Activated naive CD4-positive, alpha-beta T cell treated with anti-CD3 and anti-CD28 coated beads for 36 hours (primary cell): ENCODE results near the gene STK32C. TPM values are rescaled to one million over a fixed set of nuclear protein-coding genes. Genes with fewer than 3 reads are reported as not detected.

Experiments
- CTCF ChIA-PET: fragments of 350-600 bp; sonication (Branson Sonifier 250); formaldehyde crosslinking; loops from one replicate; lab custom pipeline; 2021; ENCODE audit warnings: antibody characterized with exemption; lab: Charles Lee
- DNase-seq: peaks from one replicate; pipeline ENCODE4 v3.0.0-alpha.2; 2020
- H3K27ac Mint-ChIP-seq: one replicate; pipeline ENCODE4 v1.8.0; 2021; ENCODE audit warnings: mild to moderate bottlenecking, mixed read lengths
- H3K27me3 Mint-ChIP-seq: one replicate; pipeline ENCODE4 v1.8.0; 2021; ENCODE audit warnings: low read depth, mixed read lengths
- H3K36me3 Mint-ChIP-seq: one replicate; pipeline ENCODE4 v1.8.0; 2021; ENCODE audit warnings: low read depth, mixed read lengths
- H3K4me1 Mint-ChIP-seq: one replicate; pipeline ENCODE4 v1.8.0; 2021; ENCODE audit warnings: low read depth, mixed read lengths
- H3K4me3 Mint-ChIP-seq: one replicate; pipeline ENCODE4 v1.8.0; 2021; ENCODE audit warnings: mild to moderate bottlenecking, moderate library complexity, mixed read lengths
- H3K9me3 Mint-ChIP-seq: one replicate; pipeline ENCODE4 v1.8.0; 2021; ENCODE audit warnings: mixed read lengths
- intact Hi-C: fragments of 100-400 bp; cut with micrococcal nuclease; formaldehyde crosslinking; loops from one replicate; pipeline ENCODE4 v1.15.1; 2023
- total RNA-seq, 2 experiments: library from RNA; stranded (reverse); gene quantifications; one replicate each; pipeline ENCODE4 v1.2.3, GENCODE V29; 2021

STK32C gene
- total RNA-seq, 2 experiments from 2014 or later: 16.5 to 16.6 TPM

DNA sequence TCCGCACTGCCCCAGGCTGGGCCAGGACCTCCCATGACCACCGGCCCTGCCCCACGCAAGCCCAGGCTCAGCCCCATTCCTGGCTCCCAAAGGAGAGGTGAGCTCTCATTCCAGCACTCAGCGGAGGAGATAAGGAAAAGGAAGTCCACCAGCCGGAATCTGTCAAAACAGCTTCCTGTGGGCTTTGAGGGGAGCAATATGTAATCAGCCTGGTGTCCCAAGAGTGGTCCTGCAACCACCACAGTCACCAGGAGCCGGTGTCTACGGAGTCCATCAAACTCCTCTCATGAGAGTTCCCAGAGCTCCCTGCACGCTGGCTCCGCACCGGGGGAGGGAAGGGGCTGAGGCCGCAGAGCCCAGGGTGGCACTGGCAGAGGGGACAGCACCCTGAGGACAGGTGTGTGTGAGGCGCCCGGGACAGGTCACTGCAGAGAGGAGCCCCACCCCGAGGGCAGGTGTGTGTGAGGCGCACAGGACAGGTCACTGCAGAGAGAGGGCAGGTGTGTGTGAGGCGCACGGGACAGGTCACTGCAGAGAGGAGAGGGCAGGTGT lies 57.9 kb downstream of the STK32C start:
- no peak for DNase-seq
- no peaks in the 10 kb centered on the region for H3K9me3 Mint-ChIP-seq
- no peak overlapping the region for H3K4me3 Mint-ChIP-seq
- H3K27me3 Mint-ChIP-seq: no peaks in the 10 kb centered on the region
- no peak overlapping the region for H3K27ac Mint-ChIP-seq
- intact Hi-C loops: no loop called here
- no peaks in the 10 kb centered on the region for H3K4me1 Mint-ChIP-seq
- CTCF ChIA-PET: no interaction called here
- no peaks in the 10 kb centered on the region for H3K36me3 Mint-ChIP-seq

DNA sequence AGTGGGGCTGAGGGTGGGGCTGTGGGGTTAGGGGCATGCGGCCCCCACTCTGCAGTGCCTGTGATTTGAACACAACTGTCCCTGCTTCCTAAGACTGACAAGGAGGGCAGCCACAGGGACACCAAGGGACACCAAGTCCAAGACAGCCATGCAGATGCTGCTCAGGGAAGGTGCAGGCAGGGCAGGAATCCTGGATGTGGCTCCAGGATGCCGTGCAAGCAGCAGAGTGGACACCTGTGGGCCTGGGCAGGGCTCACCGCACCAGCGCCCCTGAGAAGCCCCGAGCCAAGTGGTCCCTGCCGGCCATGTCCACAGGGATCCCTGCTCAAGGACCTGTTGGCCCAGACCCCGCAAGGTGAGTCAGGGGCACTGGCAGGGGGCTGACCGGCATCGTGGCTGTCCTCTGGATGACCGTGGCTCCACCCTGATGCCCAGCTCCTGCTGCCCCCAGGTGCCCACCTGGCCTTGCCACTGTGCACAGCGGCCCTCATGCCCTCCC lies 58.5 kb downstream of the STK32C start:
- no peak overlapping the region for H3K4me3 Mint-ChIP-seq
- intact Hi-C loops: no loop called here
- CTCF ChIA-PET: no interaction called here
- no peaks in the 10 kb centered on the region for H3K36me3 Mint-ChIP-seq
- DNase-seq: no peak
- no peaks in the 10 kb centered on the region for H3K4me1 Mint-ChIP-seq
- H3K27me3 Mint-ChIP-seq: no peaks in the 10 kb centered on the region
- no peak overlapping the region for H3K27ac Mint-ChIP-seq
- no peaks in the 10 kb centered on the region for H3K9me3 Mint-ChIP-seq

DNA sequence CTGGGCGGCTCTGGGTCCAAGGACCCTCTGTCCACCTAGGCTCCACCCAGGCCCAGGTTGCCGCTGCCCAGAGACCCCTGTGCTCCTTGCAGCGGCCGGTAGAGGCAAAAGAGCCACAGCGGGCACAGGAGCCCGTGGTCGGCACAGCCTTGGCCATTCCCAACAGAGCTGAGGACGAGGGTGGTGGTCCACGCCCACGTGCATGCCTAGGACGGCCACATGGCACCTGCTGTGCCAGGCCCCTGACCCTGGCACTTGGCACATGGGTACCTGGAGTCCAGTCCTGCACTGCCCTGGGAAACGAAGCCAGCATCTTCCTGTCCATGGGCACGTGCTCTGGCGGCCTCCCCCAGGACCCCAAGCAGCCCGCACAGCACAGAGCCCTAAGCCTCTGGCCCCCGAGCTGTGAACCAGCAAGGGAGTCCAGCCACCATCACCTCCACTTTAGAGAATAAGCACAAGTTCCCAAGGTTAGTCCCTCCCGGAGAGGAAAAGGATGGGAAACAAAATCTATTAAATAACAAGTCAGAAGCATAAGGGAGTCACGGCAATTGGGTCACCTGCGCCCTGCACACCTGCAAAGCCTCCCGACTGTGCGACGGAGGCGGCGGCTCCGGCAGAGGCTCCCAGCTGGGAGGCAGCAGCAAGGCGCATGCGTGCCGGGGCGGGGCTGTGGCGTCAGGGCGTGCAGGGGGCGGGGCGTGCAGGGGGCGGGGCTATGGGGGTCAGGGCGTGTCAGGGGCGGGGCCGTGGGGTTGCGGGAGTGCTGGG lies 59.1 kb downstream of the STK32C start:
- CTCF ChIA-PET: no interaction called here
- intact Hi-C loops: no loop called here
- Mint-ChIP-seq H3K36me3 (no peaks in the 10 kb centered on the region), H3K4me1 (no peaks in the 10 kb centered on the region), H3K27me3 (no peaks in the 10 kb centered on the region), H3K27ac (no peak overlapping the region), H3K4me3 (peak overlapping the region; percentile 29), H3K9me3 (no peaks in the 10 kb centered on the region)
- peak; percentile 69 for DNase-seq

DNA sequence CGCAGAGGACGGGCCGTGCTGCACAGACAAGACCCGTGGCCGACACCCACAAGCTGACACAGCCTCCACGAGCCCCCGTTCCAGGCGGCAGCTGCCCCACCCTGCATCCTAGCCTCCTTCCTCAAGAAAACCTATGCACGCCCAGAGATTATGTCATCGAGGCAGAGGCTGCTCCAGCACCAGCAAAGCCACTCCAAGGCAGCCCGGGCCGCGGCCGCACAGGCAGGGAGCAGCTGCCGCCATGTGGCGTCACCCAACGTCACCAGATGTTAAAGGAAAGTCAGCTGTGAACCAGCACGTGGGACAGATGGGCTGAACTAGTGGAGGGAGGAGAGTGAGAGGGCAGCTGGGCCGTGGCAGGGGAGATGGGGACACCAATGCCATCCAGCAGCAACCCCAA lies 59.8 kb downstream of the STK32C start:
- no peak for DNase-seq
- no peak overlapping the region for H3K4me3 Mint-ChIP-seq
- CTCF ChIA-PET: no interaction called here
- H3K36me3 Mint-ChIP-seq: no peaks in the 10 kb centered on the region
- intact Hi-C loops: no loop called here
- no peaks in the 10 kb centered on the region for H3K9me3 Mint-ChIP-seq
- H3K4me1 Mint-ChIP-seq: no peaks in the 10 kb centered on the region
- no peak overlapping the region for H3K27ac Mint-ChIP-seq
- no peaks in the 10 kb centered on the region for H3K27me3 Mint-ChIP-seq

DNA sequence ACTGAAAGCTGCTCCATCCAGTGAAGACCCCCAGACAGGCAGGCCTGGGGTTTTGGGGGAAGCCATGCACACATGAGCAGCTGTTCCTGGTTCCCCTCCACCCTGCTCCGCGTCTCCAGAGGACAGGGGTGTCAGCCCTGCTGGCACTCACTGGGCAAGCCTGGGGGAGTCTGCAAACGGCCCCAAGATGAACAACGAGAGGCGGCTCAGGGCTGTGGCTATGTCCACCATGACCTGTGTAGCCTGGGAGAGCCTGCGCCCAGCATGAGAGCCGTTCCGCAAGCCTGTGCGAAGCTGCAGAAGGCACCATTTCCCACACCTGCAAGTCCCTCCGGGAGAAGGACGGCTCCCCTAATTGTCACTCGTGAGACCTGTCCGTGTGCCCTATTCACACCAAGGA lies 61.5 kb downstream of the STK32C start:
- DNase-seq: no peak
- CTCF ChIA-PET: no interaction called here
- intact Hi-C loops: no loop called here
- no peaks in the 10 kb centered on the region for H3K4me1 Mint-ChIP-seq
- no peaks in the 10 kb centered on the region for H3K9me3 Mint-ChIP-seq
- no peaks in the 10 kb centered on the region for H3K36me3 Mint-ChIP-seq
- no peak overlapping the region for H3K4me3 Mint-ChIP-seq
- H3K27ac Mint-ChIP-seq: no peak overlapping the region
- H3K27me3 Mint-ChIP-seq: no peaks in the 10 kb centered on the region

DNA sequence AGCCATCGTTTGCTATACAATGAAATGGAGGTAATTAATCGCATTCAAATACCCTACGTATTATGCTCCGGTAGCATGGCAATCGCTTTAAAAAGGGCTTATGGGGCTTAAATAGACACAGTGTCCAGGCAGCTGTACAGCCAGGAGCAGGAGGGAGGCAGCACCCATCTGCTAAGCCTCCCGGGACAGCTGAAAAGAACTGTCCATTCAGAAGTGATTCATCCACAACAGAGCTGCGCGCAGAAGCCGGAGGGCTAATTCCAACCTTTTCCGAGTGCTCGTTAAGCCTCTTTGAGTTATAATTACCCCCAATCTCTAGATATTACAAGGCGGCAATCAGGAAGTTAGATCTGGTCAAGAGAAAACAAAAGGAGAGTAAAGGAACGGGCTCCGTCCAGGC lies 62.7 kb downstream of the STK32C start:
- Mint-ChIP-seq H3K36me3 (no peaks in the 10 kb centered on the region), H3K4me1 (no peaks in the 10 kb centered on the region), H3K27ac (no peak overlapping the region), H3K27me3 (no peaks in the 10 kb centered on the region), H3K4me3 (no peak overlapping the region), H3K9me3 (no peaks in the 10 kb centered on the region)
- CTCF ChIA-PET: no interaction called here
- intact Hi-C loops: no loop called here
- DNase-seq: no peak

DNA sequence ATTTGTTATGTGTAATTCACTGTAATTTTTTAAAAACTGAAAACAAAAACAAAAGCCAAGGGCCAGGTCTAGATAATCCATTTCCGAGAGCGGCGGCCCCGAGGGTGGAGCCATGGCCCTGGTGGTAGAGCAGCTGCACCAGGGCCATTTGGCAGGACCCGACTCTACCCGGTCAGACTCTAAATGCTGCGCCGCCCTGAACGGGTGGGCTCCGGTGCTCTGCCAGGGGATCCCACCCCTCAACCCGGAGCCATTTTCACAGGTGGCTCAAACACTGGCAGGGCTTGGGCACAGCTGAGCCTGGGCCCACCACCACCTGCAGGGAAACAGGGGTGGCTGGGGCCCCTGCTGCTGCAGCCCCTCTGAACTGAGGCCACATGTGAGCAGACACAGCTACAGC lies 64.1 kb downstream of the STK32C start:
- Mint-ChIP-seq H3K4me3 (no peak overlapping the region), H3K27ac (no peak overlapping the region), H3K4me1 (no peaks in the 10 kb centered on the region), H3K9me3 (no peaks in the 10 kb centered on the region), H3K27me3 (no peaks in the 10 kb centered on the region), H3K36me3 (no peaks in the 10 kb centered on the region)
- no peak for DNase-seq
- CTCF ChIA-PET: no interaction called here
- intact Hi-C loops: no loop called here

DNA sequence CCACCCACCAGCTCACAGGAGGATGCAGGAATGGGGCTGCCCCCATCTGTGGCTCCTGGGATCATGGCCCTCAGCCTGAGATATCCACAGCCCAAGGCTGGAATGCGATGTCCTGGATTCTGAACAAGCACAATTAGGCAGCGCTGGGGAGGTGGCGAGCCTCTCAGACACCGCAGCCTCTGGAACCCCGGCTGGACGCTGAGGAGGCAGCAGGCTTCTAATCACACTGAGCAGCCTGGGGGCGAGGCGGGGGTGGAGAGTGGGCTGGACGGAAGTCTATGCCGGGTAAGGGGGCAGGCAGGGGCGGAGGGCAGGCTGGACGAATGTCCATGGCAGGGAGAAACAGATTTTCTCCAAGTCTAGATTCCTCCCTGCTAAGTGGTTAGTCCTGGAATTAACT lies 64.6 kb downstream of the STK32C start:
- Mint-ChIP-seq H3K27me3 (no peaks in the 10 kb centered on the region), H3K4me1 (no peaks in the 10 kb centered on the region), H3K36me3 (no peaks in the 10 kb centered on the region), H3K9me3 (no peaks in the 10 kb centered on the region), H3K4me3 (no peak overlapping the region), H3K27ac (no peak overlapping the region)
- intact Hi-C loops: no loop called here
- CTCF ChIA-PET: no interaction called here
- no peak for DNase-seq

DNA sequence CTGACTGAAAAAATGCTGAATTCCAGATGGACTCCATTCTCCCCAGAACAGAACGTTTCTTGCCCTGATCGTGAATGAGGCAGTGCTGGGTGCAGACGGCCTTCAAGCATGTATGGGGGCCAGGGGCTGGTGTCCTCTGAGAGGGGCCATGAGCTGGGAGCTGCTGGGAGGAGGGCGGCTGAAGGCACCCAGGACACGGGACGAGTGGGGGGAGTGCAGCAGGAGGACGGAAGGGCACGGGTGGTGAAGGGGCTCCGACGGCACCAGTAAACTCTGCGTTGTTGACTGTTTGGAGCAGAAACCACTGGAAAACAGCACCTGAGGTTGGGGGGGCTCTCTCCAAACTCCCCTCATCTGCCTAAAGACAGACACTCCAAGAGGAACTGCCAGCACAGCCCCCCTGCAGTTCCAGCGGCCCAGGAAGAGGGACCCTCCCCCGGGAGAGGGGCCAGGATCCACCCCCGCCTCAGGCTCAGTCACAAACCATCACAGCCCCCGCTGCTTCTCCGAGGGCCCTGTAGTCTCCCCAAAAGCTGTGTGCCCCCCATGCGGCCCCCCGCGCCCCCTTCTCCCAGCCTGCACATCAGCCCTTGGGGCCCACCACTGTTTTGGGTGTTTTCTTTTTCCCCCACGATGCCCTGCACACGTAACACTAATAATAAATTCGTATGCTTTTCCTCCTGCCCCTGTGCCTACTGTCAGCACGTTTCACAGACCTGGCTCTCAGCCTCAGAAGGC lies 65.5 kb downstream of the STK32C start:
- Mint-ChIP-seq H3K4me3 (no peak overlapping the region), H3K36me3 (no peaks in the 10 kb centered on the region), H3K4me1 (no peaks in the 10 kb centered on the region), H3K27ac (no peak overlapping the region), H3K27me3 (no peaks in the 10 kb centered on the region), H3K9me3 (no peaks in the 10 kb centered on the region)
- DNase-seq: no peak
- intact Hi-C loops: no loop called here
- CTCF ChIA-PET: no interaction called here

DNA sequence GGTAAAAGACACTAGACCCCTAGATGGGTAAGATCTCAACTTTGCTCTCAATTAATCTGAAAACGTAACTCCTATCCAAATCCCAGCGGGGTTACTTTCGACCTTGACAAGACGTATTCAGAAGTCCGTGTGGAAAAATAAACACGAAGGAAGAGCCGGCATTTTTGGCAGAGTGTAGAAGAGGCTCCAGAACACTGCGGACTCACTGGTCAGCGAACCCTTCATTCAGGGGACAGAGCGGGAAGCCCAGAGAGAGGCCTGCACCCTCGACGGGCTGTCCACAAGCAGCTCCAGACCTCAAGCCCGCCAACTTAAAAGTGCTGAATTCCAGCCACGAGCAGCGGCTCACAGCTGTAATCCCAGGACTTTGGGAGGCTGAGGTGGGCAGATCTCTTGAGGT lies 66.3 kb downstream of the STK32C start:
- no peak overlapping the region for H3K4me3 Mint-ChIP-seq
- intact Hi-C loops: no loop called here
- H3K9me3 Mint-ChIP-seq: no peaks in the 10 kb centered on the region
- CTCF ChIA-PET: no interaction called here
- no peaks in the 10 kb centered on the region for H3K4me1 Mint-ChIP-seq
- no peaks in the 10 kb centered on the region for H3K27me3 Mint-ChIP-seq
- no peak for DNase-seq
- no peak overlapping the region for H3K27ac Mint-ChIP-seq
- no peaks in the 10 kb centered on the region for H3K36me3 Mint-ChIP-seq

DNA sequence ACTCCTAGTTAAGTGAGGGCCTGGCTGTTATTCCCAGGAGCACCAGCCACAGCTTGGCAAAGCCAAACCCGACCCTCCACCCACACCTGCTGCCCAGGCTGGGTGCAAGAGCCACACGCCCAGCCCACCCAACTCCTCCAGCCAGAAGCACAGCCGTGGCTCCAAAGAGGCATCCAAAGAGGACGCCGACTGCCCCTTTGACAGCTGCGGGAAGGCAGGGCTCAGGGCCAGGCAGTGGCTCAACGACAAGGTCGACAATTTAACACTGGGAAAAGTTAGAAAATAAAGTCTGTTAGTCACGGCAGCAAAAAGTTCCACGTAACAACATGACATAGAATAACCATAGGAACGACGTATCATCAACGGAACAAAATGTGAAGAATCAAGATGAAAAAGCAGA lies 66.7 kb downstream of the STK32C start:
- CTCF ChIA-PET: no interaction called here
- no peak for DNase-seq
- intact Hi-C loops: no loop called here
- Mint-ChIP-seq H3K27me3 (no peaks in the 10 kb centered on the region), H3K4me1 (no peaks in the 10 kb centered on the region), H3K9me3 (no peaks in the 10 kb centered on the region), H3K27ac (no peak overlapping the region), H3K4me3 (no peak overlapping the region), H3K36me3 (no peaks in the 10 kb centered on the region)

DNA sequence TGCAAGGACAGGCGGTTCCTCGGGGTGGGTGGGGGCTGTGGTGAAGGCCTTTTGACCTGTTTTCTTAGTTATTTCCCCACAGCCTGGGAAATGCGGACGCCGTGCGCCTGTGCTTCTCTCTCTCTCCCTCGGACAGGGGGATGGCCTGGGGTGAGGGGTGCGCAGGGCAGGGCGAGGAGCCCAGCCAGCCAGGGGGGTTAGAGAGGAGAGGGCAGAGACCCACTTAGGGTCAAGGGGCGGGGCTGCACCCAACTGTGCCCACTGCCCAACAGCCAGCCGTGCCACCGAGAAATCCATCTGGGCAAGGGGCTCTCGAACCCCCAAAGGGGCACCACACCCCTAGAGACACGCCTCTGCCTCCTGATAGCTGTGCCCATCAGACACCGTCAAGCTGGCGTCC lies 67.2 kb downstream of the STK32C start:
- Mint-ChIP-seq H3K27me3 (no peaks in the 10 kb centered on the region), H3K4me3 (no peak overlapping the region), H3K27ac (no peak overlapping the region), H3K9me3 (no peaks in the 10 kb centered on the region), H3K36me3 (no peaks in the 10 kb centered on the region), H3K4me1 (no peaks in the 10 kb centered on the region)
- CTCF ChIA-PET: no interaction called here
- DNase-seq: no peak
- intact Hi-C loops: no loop called here

DNA sequence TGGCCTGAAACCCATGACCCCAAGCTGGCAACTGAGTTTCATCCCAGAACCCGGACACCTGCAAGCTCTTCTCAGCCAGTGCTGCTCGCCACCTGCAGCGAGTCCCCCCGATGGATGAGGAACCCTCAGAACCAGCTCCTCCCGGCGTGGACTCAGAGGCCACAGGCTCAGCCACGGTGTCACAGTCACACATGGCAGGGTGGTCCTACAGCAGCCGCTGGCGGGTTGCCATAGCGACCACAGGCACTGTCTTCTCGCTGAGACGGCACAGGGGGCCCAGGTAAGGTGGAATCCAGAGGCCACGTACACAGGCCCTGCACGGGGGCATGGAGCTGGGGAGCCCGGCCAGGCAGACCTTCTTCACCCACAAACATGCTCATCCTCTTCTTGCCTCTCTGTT lies 67.6 kb downstream of the STK32C start:
- Mint-ChIP-seq H3K9me3 (no peaks in the 10 kb centered on the region), H3K36me3 (no peaks in the 10 kb centered on the region), H3K4me3 (no peak overlapping the region), H3K27me3 (no peaks in the 10 kb centered on the region), H3K4me1 (no peaks in the 10 kb centered on the region), H3K27ac (no peak overlapping the region)
- CTCF ChIA-PET: no interaction called here
- intact Hi-C loops: no loop called here
- no peak for DNase-seq
